Measurements from ENCODE around the gene RPL22. TPM values are rescaled to one million over a fixed set of nuclear protein-coding genes. Genes with fewer than 3 reads are reported as not detected.

The RPL22 gene
- total and polyA plus RNA-seq, 4 donors, result 186 to 985 (median 248) TPM

GRCh38 chr1:6176779-6177178 is 22.6 kb downstream of the RPL22 start:
- no peaks in the 10 kb centered on the region for H3K36me3 ChIP-seq (ENCODE audit: control insufficient read depth in 4 of 4, insufficient read depth in 4 of 4, low read length in 4 of 4)
- peaks cover 10 to 52% (median 26%) of the 10 kb centered on the region in 3 donors for H3K27me3 ChIP-seq (ENCODE audit: control insufficient read depth in 3 of 3, insufficient read depth in 3 of 3, low read length in 2 of 3)
- H3K9ac ChIP-seq (ENCODE audit: insufficient read depth in 1 of 2, low read length in 2 of 2), result no peak overlapping the region
- no peak overlapping the region for H3K4me3 ChIP-seq
- H3K9me3 ChIP-seq (ENCODE audit: control insufficient read depth in 4 of 4, insufficient read depth in 3 of 4, low read length in 3 of 4), result peaks cover 0 to 6% (median 0%) of the 10 kb centered on the region in 4 donors
- TF ChIP-seq CTCF (IDR thresholded peaks at IDR 0.05; ENCODE audit: control extremely low read depth, extremely low read depth), result no peak
- 74 to 82% methylated on average over 5 of the region's 5 CpGs for WGBS, 2 donors
- H3K4me1 ChIP-seq (ENCODE audit: control insufficient read depth in 5 of 5, insufficient read depth in 5 of 5, low read length in 5 of 5), result peaks cover 0 to 15% (median 0%) of the 10 kb centered on the region in 5 donors
- no peak for DNase-seq
- no peak for ATAC-seq (ENCODE audit: insufficient read depth, low FRiP score)
- no peak overlapping the region for H3K27ac ChIP-seq (ENCODE audit: low read depth in 1 of 2, low read length in 1 of 2)

- Histone ChIP-seq H3K4me3 (no peak overlapping the region), H3K9me3 (ENCODE audit: control insufficient read depth in 4 of 4, insufficient read depth in 3 of 4, low read length in 3 of 4) (peaks cover 0 to 6% (median 0%) of the 10 kb centered on the region in 4 donors), H3K27ac (ENCODE audit: low read depth in 1 of 2, low read length in 1 of 2) (no peak overlapping the region), H3K36me3 (ENCODE audit: control insufficient read depth in 4 of 4, insufficient read depth in 4 of 4, low read length in 4 of 4) (no peaks in the 10 kb centered on the region), H3K4me1 (ENCODE audit: control insufficient read depth in 5 of 5, insufficient read depth in 5 of 5, low read length in 5 of 5) (peaks cover 0 to 12% (median 0%) of the 10 kb centered on the region in 5 donors), H3K9ac (ENCODE audit: insufficient read depth in 1 of 2, low read length in 2 of 2) (no peak overlapping the region), H3K27me3 (ENCODE audit: control insufficient read depth in 3 of 3, insufficient read depth in 3 of 3, low read length in 2 of 3) (peaks cover 12 to 41% (median 19%) of the 10 kb centered on the region in 3 donors)
- ATAC-seq (ENCODE audit: insufficient read depth, low FRiP score) (no peak), DNase-seq (no peak)
- WGBS, 2 donors, result 91 to 95% methylated on average over 6 of the region's 6 CpGs
- TF ChIP-seq CTCF (IDR thresholded peaks at IDR 0.05; ENCODE audit: control extremely low read depth, extremely low read depth), result no peak
Observed at GRCh38 chr1:6175411-6175828, 24.0 kb downstream of the RPL22 start.

DNA sequence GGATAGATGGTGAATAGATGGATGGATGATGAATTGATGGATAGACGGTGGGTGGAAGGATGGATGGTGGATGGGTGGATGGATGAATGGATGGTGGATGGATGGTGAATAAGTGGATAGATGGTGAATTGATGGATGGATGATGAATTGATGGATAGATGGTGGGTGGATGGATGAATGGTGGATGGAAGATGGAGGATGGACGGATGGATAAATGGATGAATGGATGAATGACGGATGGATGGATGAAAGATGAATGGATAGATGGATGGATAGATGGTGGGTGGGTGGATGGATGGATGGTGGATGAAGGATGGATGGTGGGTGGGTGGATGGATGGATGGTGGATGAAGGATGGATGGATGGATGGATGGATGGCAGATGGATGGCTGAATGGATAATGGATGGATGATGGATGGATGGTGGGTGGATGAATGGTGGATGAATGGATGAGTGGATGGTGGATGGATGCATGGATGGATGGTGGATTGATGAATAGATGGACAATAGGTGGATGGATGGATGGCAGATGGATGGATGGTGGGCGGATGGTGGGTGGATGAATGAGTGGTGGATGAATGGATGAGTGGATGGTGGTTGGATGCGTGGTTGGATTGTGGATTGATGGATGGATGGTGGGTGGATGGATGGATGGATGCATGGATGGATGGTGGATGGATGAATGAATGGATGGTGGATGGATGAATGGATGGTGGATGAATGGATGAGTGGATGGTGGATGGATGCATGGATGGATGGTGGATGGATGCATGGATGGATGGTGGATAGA is 24.6 kb downstream of the RPL22 start:
- Histone ChIP-seq H3K9ac (ENCODE audit: insufficient read depth in 1 of 2, low read length in 2 of 2) (no peak overlapping the region), H3K27ac (ENCODE audit: low read depth in 1 of 2, low read length in 1 of 2) (no peak overlapping the region), H3K4me1 (ENCODE audit: control insufficient read depth in 5 of 5, insufficient read depth in 5 of 5, low read length in 5 of 5) (peaks cover 0 to 9% (median 0%) of the 10 kb centered on the region in 5 donors), H3K36me3 (ENCODE audit: control insufficient read depth in 4 of 4, insufficient read depth in 4 of 4, low read length in 4 of 4) (no peaks in the 10 kb centered on the region), H3K4me3 (no peak overlapping the region), H3K27me3 (ENCODE audit: control insufficient read depth in 3 of 3, insufficient read depth in 3 of 3, low read length in 2 of 3) (peaks cover 9 to 41% (median 19%) of the 10 kb centered on the region in 3 donors), H3K9me3 (ENCODE audit: control insufficient read depth in 4 of 4, insufficient read depth in 3 of 4, low read length in 3 of 4) (peaks cover 0 to 6% (median 0%) of the 10 kb centered on the region in 4 donors)
- ATAC-seq (ENCODE audit: insufficient read depth, low FRiP score), result no peak
- no peak for DNase-seq
- TF ChIP-seq CTCF (IDR thresholded peaks at IDR 0.05; ENCODE audit: control extremely low read depth, extremely low read depth), result no peak
- 89 to 94% methylated on average over 5 of the region's 5 CpGs for WGBS, 2 donors
